Uterus (tissue), 2 donors: ENCODE data around the gene GAMT.

Experiments used
- CTCF ChIP-seq, 4 experiments: fragments of 200-600 bp in 2 of 4; fragments of 450-650 bp in 2 of 4; sonication (generic) in 2 of 4; IDR thresholded peaks; one replicate each; pipeline ENCODE4 v1.5.1; 2016 to 2019; ENCODE audit warnings: antibody characterized with exemption in 4 of 4, mild to moderate bottlenecking in 2 of 4, moderate library complexity in 1 of 4
- POLR2A ChIP-seq, 2 donors: fragments of 450-650 bp; IDR thresholded peaks; one replicate each; pipeline ENCODE4 v1.6.1; 2016; ENCODE audit warnings: antibody characterized with exemption in 2 of 2, mild to moderate bottlenecking in 1 of 2, moderate library complexity in 1 of 2

- no peak for TF ChIP-seq CTCF (IDR thresholded peaks at IDR 0.05)
- no peak for TF ChIP-seq POLR2A (IDR thresholded peaks at IDR 0.05)
These were observed 39.5 kb downstream of the GAMT start for GRCh38 chr19:1361601-1362386.
